ENCODE data around the gene REL.
"Not testable (repeated sequence)": the region's sequence is repeated elsewhere in the genome, so short reads cannot be mapped to it uniquely, and the experiment has no call there.

The REL gene

DNA sequence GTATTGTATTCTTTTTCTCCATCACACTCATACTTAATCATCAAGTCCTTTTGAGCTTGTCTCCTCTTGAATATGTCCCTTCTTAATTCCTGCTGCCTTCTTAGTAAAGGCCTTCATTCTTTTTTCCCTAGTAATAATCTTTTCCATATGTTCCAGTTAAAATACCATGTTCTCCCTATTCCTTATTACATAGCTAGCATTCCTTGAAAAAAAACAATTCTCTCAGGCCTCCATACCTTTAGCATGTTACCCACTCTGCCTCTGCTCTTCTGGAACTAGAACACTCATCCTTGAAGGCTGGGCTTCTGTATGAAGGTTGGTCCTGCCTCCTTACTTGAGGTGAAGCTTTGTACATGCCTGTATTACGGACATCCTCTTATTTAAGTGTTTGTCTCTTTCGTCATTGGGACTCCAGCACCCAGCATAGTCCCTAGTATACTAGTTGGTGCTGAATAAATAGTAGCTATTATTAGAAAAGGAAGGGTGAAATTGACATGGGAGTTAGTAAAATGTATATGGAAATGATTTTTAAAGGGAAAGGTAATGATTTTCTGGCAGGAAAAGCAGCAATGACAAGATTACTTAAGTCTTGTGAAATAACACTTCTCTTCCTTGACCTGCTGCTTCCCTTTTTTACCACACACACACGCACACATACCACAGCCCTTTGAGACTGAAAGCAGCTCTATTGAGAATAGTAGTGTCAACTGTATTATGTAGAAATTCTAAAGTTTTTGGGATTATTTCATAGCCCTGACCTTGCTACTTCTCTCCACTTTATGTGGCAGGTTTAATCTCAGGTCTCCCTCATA lies 45.6 kb downstream of the REL start:
- no peak for DNase-seq

DNA sequence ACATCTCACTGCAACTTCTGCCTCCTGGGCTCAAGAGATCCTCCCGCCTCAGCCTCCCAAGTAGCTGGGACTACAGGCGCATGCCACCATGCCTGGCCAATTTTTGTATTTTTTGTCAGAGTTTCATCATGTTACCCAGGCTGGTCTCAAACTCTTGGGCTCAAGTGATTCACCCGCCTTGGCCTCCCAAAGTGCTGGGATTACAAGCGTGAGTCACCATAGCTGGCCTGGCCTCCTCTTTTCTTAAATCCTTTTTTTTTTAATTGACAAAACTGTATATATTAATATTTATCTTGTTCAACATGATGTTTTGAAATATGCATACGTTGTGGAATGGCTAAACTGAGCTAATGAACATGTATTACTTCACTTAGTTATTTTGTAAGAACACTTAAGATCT lies 50.7 kb downstream of the REL start:
- not testable (repeated sequence) for DNase-seq

DNA sequence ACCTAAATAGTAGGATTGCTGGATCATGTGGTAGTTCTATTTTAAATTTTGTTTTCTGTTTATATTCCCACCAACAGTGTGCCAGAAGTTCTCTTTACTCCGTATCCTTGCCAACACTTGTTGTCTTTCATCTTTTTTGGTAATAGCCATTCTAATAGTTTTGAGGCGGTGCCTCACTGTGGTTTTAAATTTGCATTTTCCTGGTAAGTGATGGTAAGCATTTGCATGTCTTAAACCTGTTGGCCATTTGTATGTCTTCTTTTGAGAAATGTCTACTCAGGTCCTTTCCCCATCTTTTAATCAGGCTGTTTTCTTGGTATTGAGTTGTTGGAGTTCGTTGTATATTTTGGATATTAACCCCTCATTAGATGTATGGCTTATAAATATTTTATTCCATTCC lies 51.6 kb downstream of the REL start:
- DNase-seq = no peak

DNA sequence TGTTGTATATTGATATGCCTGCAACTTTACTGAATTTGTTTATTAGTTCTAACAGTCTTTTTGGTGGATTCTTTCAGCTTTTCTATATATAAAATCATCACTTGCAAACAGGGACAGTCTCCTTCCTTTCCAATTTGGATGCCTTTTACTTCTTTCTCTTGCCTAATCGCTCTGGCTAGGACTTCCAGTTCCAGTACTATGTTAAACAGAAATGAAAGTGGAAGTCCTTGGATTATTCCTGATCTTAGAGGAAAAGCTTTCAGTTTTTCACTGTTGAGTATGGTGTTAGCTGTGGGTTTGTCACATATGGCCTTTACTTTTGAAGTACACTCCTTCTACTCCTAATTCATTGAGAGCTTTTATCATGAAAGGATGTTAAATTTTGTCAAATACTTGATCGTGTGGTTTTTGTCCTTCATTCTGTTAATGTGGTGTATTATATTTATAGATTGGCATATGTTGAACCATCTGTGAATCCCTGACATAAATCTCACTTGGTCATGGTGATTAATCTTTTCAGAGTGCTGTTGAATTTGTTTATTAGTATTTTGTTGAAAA lies 52.9 kb downstream of the REL start:
- no peak for DNase-seq

DNA sequence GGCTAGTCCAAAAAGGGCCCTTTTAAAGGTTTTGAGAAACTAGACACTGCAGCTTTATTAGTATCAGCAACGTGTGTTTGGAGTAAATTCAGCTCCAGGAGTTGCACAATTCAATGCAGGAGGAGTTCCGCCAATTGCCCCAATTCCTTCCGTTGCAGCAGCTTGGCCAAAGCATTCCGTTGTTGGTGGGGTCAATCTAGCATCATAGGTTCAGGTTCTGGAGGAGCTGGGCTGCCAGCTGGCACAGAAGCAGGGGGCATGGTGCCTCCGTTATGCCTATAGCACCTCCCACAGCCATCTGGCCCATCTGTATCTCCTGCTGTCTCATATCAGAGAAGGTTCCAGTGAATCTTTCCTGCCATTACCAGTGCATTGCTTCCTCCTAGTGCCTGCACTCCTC lies 55.4 kb downstream of the REL start:
- no peak for DNase-seq

DNA sequence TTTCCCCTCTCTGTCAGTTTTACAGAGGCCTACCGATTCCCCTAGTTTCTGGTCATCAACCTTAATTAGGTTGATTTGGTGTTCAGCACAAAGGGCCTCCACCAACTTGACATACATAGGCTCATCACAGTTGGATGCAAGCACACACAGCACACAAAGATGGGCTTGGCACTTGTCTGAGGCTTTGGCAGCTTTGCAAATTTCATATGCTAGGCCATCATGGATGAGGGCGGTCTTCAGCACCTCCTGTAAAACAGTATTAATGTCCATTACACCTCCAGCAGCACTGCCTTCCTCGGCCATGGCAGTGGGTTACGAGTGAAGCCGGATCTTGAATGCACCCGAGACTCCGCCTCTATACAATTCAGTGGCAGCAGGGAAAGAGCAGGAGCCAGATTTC lies 56.9 kb downstream of the REL start:
- DNase-seq = no peak

DNA sequence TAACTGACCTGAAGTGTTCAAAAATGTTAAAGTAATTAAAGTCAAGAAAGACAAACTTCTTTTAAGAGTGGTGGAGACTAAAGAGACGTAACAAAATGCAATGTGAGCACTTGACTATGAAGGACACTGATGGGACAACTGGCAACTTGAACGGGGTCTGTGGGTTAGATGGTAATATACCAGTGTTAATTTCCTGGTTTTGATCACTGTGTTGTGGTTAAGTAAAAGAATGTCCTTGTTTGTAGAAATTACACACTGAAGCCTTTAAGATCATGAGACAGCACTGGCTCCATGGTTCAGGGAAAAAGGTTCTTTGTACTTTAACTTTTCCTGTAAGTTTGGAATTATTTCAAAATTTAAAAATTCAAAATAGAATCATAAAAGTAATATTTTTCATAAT lies 58.2 kb downstream of the REL start:
- DNase-seq = no peak

DNA sequence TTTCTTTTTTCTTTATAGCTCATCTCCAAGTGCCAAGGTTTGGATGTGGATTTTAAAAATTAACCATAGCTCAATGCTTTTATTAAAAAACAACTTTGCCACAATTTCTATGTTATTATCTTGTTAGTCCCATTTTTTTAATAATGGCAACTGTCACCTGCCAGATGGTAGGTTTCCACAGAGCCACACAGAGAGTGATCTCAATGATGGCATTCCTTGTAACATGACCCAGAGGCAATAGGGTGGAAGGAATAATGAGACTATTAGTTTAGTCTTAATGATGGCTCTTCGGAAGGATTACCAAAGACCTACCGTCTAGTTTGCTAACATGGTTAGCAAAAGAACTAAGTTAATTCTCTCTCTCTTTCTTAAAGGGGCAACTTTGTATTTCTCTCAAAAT lies 64.0 kb downstream of the REL start:
- DNase-seq = no peak

DNA sequence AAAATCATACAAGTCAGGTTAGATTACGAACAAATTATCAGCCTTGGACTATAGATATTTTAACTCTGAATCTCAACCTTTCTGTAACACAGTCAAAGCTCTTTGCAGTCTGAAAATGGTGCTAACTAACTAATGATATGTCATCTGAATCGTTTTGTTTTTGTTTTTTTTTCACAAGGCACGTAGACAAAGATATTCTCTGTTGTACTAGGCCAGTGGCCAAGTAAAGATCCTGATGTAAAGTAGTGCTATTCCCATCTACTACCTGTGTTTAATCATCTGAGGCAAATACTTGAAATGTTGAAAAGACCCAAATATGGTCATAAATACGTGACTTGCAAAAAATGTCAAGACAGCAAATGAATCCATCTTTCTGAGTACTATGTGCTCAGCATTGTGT lies 65.7 kb downstream of the REL start:
- DNase-seq = no peak

DNA sequence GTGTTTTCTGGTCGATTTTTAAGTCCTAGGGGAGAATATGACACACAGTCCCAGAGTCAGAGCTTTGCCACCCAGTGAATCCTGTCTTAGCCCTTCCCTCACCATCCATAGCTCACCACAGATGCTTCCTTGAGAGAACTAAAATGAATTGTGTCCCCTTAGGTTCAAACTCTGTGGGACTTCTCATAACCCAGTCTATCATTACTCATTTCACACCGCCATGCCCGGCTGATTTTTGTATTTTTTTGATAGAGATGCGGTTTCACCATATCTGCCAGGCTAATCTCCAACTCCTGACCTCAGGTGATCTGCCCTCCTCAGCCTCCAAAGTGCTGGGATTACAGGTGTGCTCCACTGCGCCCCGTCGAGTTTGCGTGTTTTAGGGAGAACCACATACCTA lies 66.8 kb downstream of the REL start:
- no peak for DNase-seq

DNA sequence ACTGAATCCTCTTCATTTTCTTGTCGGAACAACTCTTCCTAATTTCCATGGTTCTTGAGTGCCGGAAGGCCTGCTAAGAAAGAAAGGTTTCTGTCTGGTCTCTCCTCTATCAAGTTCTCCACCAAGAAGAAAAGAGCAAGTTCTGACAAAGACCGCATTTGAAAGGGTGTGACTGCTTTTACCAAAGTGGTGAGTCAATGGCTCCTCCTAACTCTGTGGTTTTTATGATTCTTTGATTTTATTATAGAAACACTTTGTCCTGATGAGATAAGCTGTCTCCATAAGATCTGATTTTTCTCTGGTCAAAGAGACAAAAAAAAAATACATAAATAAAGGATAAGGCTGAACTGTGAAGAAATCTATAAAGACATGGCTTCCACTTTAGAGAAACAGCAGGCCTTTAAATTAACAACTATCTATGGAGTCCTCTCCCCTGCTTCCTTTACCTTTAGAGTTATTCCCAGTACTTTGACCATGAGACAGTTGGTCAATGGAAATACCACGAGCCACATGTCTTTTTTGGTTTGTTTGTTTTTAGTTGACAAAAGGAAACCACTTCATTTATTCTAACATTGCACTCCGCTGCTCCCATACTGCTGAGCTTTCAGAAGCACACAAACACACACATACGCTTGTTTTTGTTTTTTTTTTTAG lies 67.7 kb downstream of the REL start:
- DNase-seq = no peak

DNA sequence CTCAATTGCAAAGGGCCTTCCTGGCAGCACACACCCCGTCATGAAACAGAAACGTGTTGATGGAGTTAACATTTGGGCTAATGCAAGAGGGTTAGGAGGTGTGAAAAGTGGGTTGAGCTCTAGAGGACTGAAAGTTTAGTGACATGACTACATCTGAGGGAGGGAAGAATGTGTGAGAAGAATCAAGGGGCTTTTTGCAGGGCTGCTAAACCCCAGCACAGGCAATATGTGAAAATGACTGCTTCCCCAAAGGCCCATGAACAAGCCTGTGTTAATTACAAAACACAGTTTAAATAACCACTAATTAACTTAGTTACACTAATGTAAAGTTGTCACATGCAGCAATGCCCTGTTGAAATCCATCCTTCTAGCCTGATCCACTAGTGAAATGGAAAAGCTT lies 72.8 kb downstream of the REL start:
- DNase-seq = no peak

DNA sequence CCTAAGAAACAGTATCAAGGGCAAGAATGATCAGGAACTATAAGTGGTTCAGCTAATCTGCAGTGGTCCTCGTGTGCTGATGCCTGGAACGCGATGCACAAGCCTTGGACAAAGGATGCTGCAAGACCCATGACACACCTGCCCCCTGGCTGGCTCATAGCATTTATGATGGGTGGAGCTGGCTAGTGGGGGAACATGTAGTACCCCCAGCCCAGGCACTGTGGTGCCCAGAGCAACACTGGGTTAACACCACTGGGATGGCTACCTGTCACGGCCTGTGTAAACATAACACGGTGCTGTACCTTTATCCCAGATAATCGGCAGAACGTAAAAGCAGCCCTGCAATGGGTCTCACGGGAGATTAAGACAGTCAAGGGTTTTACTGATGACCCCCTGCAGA lies 75.8 kb downstream of the REL start:
- no peak for DNase-seq

DNA sequence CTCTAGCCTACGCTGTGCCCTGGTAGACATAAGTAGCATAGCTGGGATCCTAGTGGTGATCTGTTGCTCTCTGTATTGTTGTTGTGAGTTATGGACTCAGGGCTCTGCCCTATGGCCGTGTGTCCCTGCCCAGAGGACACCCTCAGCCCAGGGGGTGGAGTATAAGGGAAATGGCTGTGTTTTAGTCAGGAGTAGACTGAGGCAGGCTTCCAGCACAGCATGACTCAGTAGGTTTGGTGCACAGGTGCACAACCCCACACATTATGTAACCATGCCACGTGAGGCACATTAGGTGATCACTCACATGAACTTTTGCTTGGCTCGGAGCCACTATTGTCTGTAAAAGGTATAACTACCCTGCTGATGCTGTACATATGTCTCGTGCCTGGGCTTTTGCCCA lies 76.3 kb downstream of the REL start:
- DNase-seq = no peak

DNA sequence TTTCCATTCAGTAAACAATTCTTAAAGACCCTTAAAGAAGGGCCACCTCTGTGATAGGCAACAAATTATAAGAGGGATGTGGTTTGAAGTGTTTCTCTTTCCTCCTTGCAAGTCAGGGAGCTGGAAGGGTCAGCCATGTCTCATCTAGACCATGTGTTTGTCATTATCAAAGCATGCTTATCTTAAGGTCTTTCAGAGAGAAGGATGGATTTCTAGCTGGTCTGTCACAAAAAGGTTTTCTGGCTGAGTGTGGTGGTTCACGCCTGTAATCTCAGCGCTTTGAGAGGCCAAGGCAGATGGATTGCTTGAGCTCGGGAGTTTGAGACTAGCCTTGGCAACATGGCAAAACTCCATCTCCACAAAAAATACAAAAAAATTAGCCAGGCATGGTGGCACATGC lies 77.0 kb downstream of the REL start:
- DNase-seq = no peak

DNA sequence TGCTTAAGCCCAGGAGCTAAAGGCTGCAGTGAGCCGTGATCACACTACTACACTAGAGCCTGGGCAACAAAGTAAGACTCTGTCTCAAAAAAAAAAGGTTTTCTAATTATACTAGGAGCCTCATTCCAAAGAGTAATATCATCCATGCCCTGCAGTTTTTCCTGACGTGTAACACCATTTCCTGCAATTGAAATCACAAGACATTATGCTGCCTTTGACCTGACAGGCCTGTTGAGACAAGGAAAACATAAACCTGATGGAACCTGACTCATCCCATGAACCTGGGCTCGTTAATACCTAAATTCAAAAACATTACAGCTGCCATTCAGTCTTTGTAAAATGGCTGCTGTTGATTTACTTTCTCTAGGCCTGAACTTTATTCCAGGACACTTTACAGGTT lies 77.4 kb downstream of the REL start:
- DNase-seq = no peak

DNA sequence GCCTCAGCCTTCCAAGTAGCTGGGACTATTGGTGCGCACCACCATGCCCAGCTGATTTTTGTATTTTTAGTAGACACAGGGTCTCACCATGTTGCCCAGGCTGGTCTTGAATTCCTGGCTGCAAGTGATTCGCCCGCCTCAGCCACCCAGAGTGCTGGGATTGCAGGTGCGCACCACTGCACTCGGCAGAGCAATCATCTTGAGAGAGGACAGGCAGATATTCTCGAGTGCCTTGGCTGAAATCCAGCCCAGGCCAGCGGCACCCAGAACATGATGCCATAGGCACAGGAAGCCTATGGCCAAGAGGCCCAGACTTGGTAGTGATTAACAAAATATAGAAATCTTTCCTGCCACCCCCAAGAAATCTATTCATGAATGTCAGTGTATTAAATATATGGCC lies 78.1 kb downstream of the REL start:
- no peak for DNase-seq

DNA sequence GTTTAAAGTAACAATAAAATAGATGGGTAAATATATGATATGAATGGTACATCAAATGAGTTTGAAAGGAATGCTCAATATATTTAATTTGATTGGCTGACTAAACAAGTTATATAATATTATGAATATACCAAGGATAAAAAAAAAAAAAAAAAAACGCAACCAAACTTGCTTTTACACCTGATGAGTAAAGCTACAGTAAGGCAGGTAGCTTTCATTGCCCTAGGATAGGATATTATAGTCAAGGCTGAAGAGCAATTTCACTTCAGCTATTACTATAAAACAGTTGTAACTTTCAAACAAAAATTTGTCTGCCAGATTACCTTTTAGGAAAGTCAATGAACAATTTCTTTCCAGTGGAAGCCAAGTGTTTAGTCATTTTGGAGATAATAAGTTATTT lies 79.3 kb downstream of the REL start:
- no peak for DNase-seq

DNA sequence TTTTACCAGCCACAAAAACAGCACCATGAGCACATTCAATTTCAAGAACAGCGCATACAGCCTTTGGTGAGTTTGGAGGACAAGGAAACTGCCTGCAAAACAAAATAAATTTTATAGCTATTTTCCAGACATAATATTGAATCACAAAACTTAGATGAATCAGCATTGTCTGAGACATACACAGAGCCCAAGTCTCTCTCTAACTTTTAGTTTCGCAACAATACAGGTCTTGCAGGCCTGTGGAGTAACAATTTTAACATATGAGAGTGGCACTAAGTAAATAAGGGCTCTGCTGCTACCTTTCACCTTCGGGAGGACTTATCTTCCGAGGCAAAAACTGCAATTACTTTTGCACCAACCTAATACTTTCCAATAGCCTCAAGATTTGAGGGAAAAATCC lies 80.1 kb downstream of the REL start:
- no peak for DNase-seq

DNA sequence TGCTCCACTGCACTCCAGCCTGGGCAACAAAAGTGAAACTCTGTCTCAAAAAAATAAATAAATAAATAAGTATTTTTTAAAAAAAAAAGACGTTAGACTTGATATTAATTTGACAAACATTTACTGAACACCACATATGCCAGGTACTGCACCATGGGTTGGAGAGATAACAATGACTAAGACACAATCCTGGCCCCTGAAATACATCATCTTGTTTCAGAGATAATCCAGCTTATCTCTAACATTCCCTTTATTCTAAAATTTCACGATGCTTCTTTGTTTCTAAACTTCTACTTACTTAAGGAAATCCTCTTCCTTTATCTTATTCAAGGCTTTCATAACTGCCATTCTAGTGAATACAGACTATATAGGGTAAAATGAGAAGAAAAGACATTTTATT lies 81.2 kb downstream of the REL start:
- DNase-seq = no peak

DNA sequence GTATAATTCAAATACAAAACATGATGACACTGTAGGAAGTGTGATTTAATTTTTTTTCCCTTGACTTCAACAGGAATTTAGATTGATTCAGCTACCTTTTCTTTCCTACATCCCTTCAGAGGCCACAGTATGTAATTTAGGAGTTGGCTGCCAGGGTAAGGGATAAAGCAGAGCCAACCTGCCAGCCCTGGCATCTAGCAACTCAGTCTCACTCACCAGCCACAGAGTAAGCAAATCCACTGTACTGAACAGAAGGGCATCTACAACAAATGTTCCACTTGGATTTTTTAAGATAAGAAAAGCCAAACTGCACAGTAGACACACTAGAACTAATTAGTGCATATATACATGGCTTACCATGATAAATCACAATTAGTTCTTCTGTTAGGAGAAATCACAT lies 81.8 kb downstream of the REL start:
- no peak for DNase-seq

DNA sequence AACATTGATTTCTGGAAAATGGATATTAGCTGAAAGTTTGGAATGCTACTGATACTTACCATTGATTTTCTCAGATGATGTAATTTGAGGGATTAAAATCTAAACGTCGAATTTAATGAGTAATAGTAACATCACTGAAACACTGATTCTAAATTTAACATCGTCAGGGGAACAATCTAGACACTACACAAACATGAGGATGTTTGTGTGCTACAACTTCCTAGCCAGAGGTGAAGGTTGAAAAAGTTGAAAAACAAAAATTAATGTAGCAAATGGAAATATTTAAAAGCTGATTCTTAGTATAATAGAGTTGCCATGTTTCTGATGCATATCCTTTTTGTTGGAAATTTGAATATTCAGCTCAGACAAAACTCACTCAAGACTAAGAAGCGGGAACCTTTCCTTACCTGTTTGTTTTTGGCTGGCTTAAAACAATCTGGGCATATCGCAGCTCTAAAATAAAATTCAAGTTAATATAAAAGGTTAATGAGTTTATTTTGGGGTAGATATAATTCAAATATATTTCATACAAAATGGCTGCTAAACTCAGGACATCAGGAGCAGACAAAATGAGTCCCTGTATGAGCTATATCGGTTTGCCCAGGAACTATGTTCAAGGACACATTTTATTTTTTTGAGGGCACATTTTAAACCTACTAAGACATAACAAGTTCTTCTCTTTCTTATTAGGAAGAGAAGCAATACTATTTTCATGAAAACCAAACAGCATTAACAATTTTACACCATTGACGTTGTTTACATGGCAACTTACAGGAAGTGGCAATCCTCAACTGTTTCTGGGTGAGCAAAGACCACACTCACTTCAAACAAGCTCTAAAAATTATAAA lies 83.5 kb downstream of the REL start:
- DNase-seq = no peak

DNA sequence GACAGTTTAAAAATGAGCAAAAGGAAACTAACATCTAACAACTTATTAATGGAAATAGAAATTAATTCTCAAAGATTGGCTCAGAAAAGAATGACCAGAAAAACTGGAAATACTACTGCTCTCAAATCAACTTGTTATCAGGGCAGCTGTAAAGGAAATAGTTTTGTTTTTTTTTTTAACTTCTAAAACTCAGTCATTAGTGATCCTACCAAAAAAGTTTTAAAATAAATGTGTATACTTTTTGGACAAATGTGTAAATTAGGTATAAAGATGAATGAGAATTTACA lies 84.1 kb downstream of the REL start:
- no peak for DNase-seq

All from NCI-H2107 (cell line).